Stimulated activated naive CD4-positive, alpha-beta T cell (primary cell): ENCODE data around the gene NPB.
A peak's percentile ranks its signal among the peaks of the same experiment; 100 is the strongest.
"Not testable (repeated sequence)": the region's sequence is repeated elsewhere in the genome, so short reads cannot be mapped to it uniquely, and the experiment has no call there.

Experiments
- DNase-seq, 6 experiments: peaks; one replicate each; lab custom pipeline; 2025; lab: John Stamatoyannopoulos, UW

NPB gene

DNA sequence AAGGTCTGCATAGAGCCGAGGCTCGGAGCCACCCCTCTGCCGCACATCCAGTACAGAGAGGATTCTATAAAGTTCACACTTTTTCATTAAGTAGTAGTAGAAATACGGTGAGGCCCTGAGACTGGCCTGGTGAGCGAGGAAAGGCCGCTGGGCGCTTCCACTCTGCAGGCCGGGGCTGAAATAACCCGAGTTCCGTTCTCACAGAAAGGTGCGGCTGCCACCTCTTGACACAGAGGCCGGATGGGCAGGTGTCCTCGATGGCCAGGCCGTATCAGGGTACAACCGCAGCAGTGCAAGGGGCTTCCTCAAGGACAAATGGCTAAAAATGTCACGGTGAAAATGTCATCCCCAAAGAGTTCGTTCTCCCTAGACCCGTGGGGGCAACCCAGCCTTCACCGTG is 9.9 kb downstream of the NPB start:
- DNase-seq = no peak

DNA sequence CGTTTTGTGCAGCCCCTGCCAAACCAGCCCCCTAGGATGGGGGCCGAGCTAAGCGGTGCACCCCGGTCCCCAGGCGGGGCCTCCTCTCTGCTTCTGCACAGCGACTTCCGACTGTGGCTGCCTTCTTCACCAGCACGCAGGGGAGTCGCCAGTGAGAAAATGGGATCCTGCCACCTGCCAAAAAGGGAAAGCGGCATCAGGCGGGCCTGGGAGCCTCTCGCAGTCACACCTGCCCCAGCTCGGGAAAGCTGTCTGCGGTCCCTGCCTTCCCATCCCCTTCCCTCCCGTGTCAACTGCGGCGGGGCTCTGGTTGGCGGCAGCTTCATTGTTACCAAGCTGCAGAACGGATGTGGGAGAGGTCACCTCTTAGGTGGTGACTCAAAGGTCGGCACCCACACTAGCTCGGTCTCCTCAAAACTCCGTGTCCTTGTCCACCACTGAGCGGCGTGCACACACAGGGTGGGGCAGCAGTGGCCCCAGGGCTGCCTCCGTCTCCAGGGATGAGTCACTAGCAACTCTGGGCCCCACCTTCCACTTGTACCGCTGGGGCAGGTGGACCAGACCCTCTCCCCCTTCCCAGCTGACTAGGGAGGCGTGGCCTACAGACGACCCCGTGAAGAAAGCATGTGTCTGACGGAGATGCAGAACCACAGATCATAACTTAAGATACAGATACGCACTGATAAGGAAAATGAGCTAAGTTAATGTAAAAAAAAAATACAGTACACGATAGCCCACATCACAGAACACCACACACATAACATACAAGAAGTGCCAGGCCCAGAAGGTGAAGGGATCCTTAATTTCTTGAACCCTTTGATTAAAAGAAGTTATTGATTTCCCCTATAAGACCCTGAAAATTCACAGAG is 10.6 kb downstream of the NPB start:
- DNase-seq = no peak

DNA sequence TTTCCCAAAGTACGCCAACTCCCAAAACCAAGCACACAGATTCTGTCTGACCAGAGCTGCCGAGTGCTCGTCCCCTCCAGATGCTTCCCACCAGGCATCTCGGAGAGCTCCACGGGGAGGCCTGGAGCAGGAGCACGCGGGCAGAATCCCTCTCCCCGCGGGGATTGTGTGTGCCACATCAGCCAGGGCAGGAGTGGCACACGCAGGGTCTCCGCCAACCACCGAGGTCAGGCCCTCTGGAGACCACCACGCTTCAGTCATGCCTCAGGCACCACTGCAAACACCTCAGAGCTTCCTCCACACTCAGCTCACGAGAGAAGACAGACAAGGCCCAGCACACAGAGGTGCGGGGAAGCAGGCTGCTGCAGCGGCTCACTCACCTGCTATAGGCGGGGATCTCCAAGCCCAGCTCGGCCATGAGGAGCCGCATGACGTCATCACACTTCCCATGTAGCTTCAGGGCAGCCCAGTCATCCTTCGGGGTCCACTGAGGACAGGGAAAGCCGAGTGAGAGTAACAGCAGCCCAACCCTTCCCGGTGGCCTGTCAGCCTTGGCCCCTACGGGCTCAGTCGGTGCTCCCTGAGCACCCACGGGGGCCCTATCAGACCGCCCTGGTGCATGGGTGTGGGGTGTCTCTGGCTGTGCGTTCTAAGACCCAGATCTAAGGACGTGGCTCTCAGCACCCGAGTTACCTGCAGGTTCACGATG is 11.5 kb downstream of the NPB start:
- DNase-seq = no peak

DNA sequence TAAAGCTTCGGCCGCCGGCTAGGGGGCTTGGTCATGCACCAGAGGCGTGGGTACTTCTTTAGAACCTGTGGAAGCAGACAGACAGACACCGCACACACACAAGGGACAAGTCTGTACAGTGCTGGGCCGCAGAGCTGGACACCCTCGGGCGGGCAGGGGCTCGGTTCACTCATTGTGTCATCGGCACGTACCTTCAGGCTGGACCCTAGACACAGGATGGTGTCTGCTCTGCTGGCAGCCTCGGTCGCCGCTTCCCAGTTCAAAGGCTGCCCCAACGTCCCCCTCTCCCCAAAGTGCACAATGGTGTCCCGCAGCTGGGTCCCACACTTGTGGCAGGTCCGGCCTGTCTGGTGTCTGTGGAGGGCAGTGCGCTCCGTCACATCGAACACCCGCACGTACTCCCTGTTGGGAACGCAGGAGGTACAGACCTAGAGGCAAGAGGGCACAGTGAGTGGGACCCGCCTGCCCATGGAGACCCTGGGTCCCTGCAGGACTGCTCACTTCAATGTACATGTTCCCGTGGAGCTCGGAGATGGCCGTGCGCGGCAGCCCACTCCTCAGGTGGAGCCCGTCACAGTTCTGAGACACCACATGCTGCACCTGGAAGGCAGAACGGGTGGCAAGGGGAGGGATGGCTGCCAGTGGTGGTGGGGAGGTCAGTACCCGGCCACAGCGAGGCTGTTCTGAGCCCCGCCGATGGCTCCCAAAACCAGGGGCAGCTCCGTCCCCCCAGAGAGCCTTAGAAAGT is 12.2 kb downstream of the NPB start:
- DNase-seq = no peak

DNA sequence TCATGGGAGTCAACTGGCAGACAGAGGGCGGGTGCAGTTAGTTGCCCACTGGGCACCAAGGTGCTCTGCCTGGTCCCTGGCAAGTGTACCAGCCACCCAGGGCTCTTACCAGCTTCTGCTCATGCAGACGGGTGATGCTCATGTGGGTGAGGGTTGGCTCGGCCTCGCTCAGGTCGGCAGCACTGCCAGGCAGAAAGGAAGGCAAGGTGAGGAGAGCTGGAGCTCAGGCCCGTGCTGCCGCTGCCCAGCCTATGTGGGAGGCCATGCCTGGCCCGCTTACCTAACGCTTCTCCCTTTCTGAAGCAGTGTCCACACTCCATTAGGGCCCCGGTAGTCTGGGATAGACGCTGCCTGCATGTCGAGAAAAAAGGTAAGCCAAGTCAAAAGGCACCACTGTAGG is 13.3 kb downstream of the NPB start:
- DNase-seq = no peak

DNA sequence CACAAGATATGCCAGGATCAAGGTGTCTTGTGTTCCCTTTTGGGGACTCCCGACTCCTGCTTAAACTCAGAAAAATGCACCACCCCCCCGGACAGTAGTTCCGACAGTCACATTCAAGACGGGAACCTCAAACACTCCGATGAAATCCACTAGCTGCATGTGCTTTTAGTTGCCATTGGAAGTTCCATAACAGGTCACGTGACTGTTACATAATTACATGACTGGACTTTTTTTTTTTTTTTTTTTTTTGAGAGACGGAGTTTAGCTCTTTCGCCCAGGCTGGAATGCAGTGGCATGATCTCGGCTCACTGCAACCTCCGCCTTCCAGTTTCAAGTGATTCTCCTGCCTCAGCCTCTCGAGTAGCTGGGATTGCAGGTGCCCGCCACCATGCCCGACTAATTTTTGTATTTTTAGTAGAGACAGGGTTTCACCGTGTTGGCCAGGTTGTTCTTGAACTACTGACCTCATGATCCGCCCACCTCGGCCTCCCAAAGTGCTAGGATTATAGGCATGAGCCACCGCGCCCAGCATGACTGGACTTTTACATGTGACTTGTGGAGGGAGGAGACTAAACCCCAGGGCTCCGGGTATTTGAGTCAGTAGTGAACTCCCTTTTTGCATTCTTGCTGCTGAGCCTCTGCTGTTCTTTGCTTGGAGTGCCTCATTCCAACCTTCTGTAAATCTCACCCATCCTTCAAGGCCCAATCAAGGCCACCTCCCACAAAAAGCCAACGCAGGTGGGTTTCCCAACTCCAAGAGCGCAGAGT is 14.4 kb downstream of the NPB start:
- DNase-seq = no peak

DNA sequence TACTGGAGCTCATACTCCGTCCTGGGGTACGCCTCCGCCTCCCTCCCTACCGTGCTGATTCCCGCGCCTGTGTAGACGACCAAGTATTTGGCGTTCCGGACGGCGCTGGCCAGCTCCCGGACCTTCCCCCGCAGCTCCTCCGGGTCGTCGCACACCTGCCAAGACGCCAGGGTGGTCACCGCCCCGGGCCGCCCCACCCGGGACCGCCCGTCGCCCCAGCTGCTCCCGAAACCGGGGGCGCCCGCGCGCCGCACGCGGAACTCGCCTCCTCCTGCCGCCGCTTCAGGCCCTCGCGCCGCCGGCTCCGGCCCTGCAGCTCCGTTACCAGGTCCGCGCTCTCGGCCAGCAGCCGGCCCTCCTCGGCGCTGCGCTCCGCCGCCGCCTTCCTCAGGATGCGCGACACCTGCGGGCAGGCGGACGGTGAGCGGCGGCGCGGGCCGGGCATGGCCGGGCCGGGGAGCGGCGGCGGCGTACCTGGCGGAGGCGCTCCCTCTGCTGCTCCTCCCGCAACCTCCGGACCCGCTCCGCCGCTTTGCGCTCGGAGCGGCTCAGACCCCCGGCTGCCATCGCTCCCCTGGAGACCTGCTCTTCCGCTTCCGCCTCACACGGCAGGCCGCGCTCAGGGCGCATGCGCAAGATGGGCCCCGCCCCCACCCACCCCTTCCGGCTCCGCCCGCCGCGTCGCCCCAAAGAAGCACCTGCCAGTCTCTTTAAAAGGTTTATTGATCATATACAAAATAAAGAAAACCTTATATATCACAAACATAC is 15.7 kb downstream of the NPB start, which contains the start of gene SIRT7:
SIRT7 (minus strand) TSS at position 612 of the 768 bp plus-strand sequence; CDS start at position 567, 45 bp downstream.
- DNase-seq = peak; percentile 80 to 93 (median 86)

DNA sequence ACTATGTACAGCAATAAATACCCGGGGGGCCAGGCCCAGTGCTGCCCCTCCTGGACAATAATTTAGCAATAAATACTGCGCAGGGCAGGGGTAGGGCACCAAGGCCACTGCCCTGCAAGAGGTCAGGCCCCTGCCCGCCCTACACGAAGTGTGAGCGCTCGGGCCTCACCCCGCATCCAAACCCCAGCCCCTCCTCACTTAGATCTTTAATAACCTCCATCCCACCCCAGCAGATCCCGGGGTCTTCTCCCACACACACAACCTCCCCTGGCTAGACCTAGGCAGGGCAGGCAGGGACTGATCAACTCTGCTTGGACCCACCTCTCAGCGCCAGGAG is 16.3 kb downstream of the NPB start:
- DNase-seq = not testable (repeated sequence)

DNA sequence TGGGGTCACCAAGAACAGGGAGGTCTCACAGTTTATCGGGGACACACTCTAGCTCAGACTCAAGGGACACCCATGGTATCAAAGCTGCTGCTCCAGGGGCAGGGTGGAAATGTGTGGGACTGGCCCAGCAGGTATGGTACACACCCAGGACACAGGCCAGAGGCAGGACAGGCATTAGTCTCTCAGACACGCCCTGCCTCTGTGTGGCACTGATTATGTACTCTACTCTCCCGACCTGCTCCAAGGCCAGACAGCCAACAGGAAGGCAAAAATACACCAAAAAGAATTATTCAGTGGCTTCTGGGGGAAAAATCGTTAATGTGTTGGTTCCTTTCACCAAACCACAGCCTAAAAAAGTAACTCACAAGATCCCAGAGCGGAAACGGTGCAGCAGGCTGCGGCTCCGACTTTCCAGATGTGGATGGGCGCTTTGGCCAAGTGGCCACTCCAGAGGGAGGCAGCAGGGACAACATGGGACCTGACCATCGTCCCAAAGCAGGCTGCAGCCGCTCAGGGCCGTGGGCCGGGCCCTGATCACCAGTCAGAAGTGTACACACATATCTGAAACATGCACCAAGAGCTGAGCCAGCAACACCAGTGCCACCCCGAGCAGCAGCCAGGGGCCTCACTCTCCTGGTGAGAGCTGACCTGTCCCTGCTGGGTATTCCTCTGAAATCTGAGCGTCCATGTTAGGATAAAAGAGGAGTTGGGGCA is 17.0 kb downstream of the NPB start:
- no peak for DNase-seq

DNA sequence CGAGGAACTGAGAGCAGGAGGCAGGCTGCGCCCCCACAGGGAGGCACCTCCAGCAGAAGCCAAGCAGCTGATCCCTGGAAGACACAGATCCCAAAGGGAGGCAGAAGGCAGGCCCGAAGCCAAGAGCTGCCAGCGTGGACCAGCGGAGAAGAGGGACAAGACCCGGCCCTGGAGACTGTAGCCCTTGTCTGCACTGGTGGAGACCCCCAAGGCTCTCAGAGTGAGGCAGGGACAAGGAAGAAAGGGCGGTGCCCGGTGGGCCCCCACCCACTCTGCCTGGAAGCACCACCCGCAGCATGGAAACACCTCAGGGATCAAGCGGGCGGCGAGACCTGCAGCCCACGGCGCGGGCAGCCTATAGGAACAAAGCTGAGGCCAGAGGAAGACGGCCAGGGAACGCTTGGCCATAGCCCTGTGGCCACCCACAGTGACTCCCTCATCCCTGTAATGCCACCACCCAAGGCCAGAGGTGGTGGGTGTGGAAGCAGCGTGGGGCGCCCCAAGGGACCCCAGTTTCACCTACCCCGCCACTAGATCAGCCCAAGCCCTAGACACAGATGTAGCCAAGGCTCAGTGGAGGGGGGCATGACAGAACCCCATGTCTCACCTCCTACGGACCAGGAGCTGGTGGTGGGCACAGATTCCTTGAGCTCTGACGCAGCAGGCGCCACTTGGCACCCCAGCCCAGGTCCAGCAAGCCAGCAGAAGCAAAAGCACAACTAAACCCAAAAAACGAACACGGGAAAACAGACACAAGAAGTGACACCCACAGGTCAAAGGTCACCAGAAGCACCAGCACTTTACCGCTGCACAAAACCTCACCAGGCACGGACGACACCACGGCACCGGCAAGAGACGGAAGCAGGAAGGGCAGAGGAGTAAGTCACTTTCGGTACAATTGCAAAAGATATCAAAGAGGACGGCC is 18.8 kb downstream of the NPB start:
- DNase-seq = no peak

DNA sequence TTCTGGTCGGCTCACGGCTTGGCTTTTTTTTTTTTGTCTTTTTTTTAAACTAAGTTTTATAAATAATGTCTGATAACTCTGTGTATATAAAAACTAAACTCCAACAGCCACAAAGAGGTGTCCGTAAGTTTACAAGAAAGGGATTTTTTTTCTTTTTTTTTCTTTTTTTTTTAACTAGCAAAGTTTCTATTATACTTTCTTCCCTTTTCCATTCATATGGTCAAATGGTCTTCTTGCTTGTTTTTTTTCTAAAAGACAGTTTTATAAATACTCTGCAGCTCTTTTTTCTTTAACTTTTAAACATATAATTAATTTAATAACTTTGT is 19.5 kb downstream of the NPB start:
- DNase-seq = no peak

DNA sequence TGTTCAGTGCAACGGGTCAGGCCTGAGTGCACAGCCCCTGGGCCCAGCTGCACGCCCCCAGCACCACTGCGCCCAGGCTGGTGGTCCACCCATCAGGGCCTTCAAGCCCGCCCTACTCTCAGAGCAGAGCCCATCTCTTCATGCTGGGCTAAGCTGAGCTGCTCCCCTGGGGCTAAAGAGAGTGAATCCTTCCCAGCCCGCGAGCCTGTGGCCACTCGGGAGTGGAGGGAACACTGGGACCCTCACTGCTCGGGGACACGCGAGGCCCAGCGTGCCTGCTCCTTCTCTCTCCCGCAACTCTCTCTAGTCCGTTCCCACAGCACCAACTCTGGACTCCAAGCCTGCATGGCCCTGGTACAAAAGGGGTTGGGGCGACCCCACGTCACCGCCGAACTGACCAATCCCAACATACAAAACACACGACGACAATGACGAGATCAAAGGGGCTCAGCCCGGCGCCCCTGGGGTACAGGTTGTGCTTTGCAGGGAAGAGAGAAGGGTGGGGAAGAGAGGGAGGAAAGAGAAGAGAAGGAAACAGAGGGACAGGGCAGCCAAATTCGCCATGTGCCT is 20.0 kb downstream of the NPB start:
- DNase-seq = no peak

DNA sequence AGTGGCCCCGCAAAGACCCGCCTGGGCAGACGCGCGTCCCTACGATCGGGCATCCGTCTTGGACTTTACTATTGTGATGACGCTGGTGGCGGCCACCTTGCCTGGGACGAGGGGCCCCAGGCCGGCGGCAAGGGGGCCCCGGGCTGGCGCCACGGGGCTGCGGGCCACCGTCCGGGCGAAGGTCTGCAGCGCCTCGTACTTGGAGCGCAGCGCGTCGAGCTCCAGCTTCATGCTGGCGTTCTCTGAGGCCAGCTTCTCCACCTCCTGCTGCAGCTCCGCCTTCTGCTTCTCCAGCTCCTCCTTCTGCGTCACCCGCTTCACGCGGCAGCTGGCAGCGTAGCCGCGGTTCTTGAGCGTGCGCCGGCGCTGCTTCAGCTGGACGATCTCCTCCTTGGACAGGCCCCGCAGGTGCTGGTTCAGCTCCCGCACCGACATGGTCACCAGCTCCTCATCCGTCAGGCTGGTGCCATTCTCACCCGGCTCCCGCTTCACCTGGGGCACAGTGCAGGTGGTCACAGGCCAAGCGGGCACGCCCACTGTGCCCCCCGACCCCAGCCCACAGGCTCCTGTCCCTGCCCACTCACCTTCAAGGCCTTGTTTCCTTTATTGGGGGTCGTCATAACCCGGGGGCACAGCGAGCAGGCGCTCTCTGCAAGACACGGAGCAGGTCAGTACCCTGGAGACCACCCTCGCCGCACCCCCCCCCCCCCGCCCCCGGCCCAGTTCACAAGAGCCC is 20.7 kb downstream of the NPB start:
- DNase-seq = no peak

DNA sequence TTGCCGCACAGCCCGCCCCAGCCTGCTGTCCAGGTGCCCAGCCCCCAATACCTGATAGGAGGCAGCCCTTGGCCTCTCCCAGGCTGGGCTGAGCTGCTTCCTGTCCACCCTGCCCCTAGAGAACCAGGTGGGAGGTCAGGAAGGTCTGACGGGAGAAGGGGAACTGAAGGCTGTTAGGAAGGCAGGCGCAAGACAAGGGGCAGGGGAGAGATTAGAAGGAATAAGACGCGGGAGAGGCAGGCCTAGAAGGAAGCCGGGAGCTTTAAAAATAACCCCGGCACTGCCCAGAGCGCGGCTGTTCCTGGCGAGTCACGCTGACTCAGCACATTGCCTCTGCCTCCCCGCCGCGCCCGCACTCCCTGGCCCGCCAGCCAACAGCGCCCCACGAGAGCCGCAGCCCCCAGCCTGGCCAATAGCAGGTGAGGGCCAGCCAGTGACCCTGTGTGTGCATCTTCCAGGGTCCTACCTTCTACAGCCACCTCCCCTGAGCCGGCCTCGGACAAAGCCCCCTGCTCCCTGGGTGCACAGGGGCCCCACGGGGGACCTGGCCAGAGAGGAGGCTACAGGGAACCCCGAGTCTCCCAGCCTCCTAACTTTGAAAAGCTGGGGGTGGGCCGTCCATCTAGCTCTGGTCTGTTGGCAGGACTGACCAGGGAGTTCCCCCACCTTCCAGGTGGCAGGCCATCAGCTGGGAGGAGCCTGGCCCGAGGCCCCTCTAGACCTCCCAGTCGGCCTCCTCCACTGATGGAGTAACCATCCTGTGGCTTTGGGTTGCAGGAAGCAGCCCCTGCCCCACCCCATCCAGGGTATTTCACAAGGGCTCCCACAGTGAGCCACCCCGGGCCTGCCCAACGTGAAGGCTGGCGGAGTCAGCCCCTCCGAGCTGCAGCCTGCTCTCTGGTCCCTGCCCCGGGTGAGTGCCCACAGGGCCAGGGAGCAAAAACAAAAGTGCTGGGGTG is 21.5 kb downstream of the NPB start:
- DNase-seq = no peak

DNA sequence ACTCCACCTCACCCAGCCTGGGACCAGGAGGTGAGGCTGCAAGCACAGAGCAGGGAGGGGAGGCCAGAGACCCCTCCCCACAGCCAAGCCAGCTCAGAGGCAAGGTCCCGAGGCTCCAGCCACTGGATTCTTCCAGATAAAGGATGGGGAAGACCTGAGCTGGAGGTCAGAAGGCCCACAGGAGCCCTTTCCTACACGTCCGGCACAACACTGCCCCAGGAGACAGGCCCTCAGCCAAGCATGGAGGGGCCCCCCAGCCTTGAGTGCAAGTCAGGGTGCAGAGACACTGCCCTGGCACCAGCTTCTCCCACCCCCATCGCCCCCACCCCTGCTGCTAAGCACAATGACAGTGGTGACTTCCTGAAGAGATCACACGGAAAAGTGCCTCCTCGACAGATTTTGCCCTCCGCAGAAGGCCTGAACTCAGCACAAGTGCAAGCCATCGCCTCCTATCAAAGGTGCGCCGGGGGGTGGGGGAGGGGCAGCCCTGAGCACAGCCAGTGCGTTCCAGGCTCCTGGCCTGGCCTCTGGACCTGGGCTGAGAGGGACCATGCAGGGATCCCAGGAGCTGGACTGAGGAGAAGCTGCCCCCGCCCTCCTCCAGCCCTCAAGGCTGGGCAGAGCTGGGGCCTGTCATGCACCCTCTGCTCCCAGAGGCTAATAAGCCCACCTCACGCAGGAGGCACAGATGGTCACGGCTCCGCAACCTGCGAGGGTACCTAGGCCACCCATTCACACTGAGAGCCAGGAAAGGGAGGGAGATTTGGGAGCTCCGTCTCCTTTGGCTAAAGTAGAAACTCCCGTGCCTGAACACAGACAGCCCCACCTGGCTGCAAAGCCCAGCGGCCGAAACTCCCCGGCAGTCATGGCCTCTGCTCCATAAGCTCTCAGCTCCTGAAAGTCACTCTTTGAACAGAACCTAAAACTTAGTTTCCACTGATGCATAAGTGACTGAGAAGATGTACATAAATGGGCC is 22.8 kb downstream of the NPB start:
- DNase-seq = peak in 1 of 6 experiments; percentile 11

DNA sequence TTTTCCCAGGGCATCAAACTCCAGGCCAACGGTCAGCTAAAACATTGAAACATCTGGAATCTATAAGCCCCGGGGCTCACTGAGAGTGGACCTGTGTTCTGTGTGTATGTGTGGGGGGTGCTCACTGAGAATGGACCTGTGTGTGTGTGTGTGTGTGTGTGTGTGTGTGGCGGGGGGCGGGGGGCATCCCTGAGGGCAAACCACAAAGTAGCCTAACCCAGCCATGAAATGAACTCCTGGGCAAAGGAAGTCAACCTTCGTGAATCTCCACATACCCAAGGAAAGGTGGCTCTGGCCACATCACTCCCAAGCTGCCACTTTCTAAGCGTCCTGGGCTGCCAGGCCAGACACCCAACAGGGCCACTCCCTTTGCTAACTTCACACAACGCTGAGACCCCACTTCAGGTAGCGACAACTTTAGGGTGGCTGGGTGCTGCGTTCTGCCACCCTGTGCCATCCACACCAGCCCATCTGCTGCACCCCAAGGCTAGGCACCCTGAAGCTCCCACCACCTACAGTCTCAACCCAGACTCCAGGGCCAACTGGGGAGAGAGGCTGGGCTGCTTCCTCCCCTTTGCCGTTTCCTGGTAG is 23.9 kb downstream of the NPB start:
- DNase-seq = no peak
